Neural cell (in vitro differentiated cells): ENCODE data around the gene ZNF805.

Source experiments
- EZH2 ChIP-seq: fragments of 200-600, 300-800 bp; shearing (Covaris generic), sonication (generic); IDR thresholded peaks from 2 replicates; pipeline ENCODE4 v1.6.1; 2014; ENCODE audit warnings: antibody characterized with exemption, low read length, borderline replicate concordance, mild to moderate bottlenecking; ENCODE audit not compliant: insufficient read depth, poor library complexity, severe bottlenecking
- TF ChIP-seq, protein P1 (sequence below): IDR thresholded peaks from 2 replicates; pipeline ENCODE4 v1.6.1; 2012; ENCODE audit warnings: borderline replicate concordance

DNA sequence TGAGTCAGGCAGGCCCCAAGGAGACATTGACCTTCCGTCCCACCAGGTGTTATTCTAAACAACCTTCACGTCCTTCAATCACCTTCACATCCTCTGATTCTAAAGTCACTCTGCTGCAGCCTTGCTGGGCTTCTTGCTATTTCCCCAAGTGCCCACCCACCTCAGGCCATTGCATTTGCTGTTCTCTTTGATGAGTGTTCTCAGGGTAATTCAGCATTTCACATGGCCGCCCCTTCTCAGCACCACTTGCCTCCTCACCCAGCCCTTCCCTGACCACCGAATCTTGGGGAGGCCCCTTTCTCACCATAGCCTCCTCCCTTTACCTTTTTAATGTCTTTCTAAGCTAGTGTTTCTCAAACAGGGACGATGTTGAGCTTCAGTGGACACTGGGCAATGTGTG, 4.6 kb downstream of the ZNF805 start:
- no peak for TF ChIP-seq EZH2
- TF ChIP-seq, protein P1, sequence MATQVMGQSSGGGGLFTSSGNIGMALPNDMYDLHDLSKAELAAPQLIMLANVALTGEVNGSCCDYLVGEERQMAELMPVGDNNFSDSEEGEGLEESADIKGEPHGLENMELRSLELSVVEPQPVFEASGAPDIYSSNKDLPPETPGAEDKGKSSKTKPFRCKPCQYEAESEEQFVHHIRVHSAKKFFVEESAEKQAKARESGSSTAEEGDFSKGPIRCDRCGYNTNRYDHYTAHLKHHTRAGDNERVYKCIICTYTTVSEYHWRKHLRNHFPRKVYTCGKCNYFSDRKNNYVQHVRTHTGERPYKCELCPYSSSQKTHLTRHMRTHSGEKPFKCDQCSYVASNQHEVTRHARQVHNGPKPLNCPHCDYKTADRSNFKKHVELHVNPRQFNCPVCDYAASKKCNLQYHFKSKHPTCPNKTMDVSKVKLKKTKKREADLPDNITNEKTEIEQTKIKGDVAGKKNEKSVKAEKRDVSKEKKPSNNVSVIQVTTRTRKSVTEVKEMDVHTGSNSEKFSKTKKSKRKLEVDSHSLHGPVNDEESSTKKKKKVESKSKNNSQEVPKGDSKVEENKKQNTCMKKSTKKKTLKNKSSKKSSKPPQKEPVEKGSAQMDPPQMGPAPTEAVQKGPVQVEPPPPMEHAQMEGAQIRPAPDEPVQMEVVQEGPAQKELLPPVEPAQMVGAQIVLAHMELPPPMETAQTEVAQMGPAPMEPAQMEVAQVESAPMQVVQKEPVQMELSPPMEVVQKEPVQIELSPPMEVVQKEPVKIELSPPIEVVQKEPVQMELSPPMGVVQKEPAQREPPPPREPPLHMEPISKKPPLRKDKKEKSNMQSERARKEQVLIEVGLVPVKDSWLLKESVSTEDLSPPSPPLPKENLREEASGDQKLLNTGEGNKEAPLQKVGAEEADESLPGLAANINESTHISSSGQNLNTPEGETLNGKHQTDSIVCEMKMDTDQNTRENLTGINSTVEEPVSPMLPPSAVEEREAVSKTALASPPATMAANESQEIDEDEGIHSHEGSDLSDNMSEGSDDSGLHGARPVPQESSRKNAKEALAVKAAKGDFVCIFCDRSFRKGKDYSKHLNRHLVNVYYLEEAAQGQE = no peak
